ENCODE results near the gene CTNS. TPM values are rescaled to one million over a fixed set of nuclear protein-coding genes. Genes with fewer than 3 reads are reported as not detected.

CTNS gene
- total and polyA plus RNA-seq, 2 of the 13 experiments (the other 11 are each of a cell fraction or from before 2014, with no cell fraction given) = 9.5 to 13.7 TPM

DNA sequence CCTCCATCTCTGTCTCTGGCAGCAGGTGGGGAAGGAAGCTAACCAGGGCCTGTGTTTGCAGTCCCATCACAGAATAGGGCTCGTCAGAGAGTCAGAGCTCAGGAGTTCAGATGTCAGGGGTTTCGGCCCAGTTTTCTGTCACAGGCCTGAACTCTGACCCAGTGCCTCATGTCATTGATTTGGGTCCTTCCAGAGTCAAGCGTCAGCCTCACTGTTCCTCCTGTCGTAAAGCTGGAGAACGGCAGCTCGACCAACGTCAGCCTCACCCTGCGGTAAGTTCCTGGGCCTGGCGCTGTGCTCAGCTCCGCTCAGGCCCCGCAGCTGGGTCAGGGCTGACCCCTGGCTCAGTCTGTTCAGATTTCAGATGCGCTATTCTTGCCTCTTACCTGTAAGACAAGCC is 10.7 kb downstream of the CTNS start:
- no peaks in the 10 kb centered on the region for H3K9me3 ChIP-seq (ENCODE audit: low read length)
- H3K4me3 ChIP-seq (replicated peaks in 1 of 3; ENCODE audit: insufficient read depth in 1 of 3, low read depth in 2 of 3, low read length in 3 of 3) = no peak overlapping the region
- intact Hi-C loops (cut with micrococcal nuclease; ENCODE audit: unreplicated experiment) = no loop called here
- no TSS peak for BruUV-seq (replicated peaks)
- H2AFZ ChIP-seq (ENCODE audit: low read length) = no peak overlapping the region
- peak; percentile 81 for ATAC-seq
- no peaks in the 10 kb centered on the region for H4K20me1 ChIP-seq (ENCODE audit: insufficient read depth, low read length)
- ChIA-PET CTCF (ENCODE audit: low intra/inter-chr PET ratio, low total read pairs) (interaction anchor here (1.5 to 2.4 kb wide), 2 partner anchors 45 to 599 kb away, joined by 6 to 9 read pairs; no protein-coding TSS in a partner anchor), POLR2A (interaction anchor here (1.1 to 2.5 kb wide), 3 partner anchors 11 to 598 kb away, joined by 3 to 12 read pairs (median 8); partner anchors contain the start of genes CTNS and SHPK)
- H3K27me3 ChIP-seq (ENCODE audit: control insufficient read depth in 1 of 2, insufficient read depth in 2 of 2, low read length in 2 of 2) = no peaks in the 10 kb centered on the region
- H3K36me3 ChIP-seq (replicated peaks in 1 of 2; ENCODE audit: control insufficient read depth in 1 of 2, insufficient read depth in 2 of 2, low read length in 2 of 2) = peaks cover 3 to 15% of the 10 kb centered on the region in 2 experiments; a peak in 2 of 5 replicates
- H3K79me2 ChIP-seq (ENCODE audit: insufficient read depth, low read length) = no peaks in the 10 kb centered on the region
- no peak for FAIRE-seq
- H3K9ac ChIP-seq (ENCODE audit: insufficient read depth, low read depth, low read length) = no peak overlapping the region
- 0 out of 2 replicates have a peak overlapping the region, but pooled peaks have one; percentile 14 for H3K4me2 ChIP-seq (ENCODE audit: low read depth, low read length)
- H3K4me1 ChIP-seq (ENCODE audit: insufficient read depth, low read length) = peaks cover 14% of the 10 kb centered on the region
- in situ Hi-C loops (cut with HindIII; ENCODE audit: extremely low pct_ligation_motif_present, low pct_unique_long_range_greater_than_20kb) = no loop called here
- peak overlapping the region; percentile 36 for H3K27ac ChIP-seq (ENCODE audit: extremely low read length, insufficient read depth, low read length)
- DNase-seq (ENCODE audit: low spot score) = no peak
- WGBS (ENCODE audit: low lambda C conversion rate) = 100% methylated on average over 1 of the region's 12 CpGs
- TF ChIP-seq, protein P1, sequence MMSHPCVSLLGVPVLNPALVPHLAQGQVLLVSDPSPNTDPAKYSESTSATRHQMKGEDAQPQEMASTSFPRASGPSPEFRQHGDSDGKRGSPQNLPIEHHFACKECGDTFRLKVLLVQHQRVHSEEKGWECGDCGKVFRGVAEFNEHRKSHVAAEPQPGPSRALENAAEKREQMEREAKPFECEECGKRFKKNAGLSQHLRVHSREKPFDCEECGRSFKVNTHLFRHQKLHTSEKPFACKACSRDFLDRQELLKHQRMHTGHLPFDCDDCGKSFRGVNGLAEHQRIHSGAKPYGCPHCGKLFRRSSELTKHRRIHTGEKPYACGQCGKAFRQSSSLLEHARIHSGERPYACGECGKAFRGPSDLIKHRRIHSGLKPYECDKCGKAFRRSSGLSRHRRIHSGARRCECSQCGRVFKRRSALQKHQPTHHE (CRISPR knock-in tag; IDR thresholded peaks at IDR 0.05; ENCODE audit: borderline replicate concordance) = no peak
- TF ChIP-seq, protein P2, sequence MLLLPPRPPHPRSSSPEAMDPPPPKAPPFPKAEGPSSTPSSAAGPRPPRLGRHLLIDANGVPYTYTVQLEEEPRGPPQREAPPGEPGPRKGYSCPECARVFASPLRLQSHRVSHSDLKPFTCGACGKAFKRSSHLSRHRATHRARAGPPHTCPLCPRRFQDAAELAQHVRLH (CRISPR knock-in tag; IDR thresholded peaks at IDR 0.05; ENCODE audit: borderline replicate concordance, low read depth) = no peak
- TF ChIP-seq FOXJ3 (CRISPR knock-in tag; IDR thresholded peaks at IDR 0.05; ENCODE audit: borderline replicate concordance) = no peak
- TF ChIP-seq, protein P3, sequence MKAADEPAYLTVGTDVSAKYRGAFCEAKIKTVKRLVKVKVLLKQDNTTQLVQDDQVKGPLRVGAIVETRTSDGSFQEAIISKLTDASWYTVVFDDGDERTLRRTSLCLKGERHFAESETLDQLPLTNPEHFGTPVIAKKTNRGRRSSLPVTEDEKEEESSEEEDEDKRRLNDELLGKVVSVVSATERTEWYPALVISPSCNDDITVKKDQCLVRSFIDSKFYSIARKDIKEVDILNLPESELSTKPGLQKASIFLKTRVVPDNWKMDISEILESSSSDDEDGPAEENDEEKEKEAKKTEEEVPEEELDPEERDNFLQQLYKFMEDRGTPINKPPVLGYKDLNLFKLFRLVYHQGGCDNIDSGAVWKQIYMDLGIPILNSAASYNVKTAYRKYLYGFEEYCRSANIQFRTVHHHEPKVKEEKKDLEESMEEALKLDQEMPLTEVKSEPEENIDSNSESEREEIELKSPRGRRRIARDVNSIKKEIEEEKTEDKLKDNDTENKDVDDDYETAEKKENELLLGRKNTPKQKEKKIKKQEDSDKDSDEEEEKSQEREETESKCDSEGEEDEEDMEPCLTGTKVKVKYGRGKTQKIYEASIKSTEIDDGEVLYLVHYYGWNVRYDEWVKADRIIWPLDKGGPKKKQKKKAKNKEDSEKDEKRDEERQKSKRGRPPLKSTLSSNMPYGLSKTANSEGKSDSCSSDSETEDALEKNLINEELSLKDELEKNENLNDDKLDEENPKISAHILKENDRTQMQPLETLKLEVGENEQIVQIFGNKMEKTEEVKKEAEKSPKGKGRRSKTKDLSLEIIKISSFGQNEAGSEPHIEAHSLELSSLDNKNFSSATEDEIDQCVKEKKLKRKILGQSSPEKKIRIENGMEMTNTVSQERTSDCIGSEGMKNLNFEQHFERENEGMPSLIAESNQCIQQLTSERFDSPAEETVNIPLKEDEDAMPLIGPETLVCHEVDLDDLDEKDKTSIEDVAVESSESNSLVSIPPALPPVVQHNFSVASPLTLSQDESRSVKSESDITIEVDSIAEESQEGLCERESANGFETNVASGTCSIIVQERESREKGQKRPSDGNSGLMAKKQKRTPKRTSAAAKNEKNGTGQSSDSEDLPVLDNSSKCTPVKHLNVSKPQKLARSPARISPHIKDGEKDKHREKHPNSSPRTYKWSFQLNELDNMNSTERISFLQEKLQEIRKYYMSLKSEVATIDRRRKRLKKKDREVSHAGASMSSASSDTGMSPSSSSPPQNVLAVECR (CRISPR knock-in tag; IDR thresholded peaks at IDR 0.05; ENCODE audit: borderline replicate concordance) = 0 out of 2 replicates have a peak, but pooled peaks have one; percentile 20
- no peak for TF ChIP-seq ZNF768 (CRISPR knock-in tag; IDR thresholded peaks at IDR 0.05)
- TF ChIP-seq MTF2 (CRISPR knock-in tag; IDR thresholded peaks at IDR 0.05; ENCODE audit: borderline replicate concordance) = no peak
- TF ChIP-seq ZNF766 (CRISPR knock-in tag; IDR thresholded peaks at IDR 0.05; ENCODE audit: borderline replicate concordance) = no peak
- TF ChIP-seq, protein P4, sequence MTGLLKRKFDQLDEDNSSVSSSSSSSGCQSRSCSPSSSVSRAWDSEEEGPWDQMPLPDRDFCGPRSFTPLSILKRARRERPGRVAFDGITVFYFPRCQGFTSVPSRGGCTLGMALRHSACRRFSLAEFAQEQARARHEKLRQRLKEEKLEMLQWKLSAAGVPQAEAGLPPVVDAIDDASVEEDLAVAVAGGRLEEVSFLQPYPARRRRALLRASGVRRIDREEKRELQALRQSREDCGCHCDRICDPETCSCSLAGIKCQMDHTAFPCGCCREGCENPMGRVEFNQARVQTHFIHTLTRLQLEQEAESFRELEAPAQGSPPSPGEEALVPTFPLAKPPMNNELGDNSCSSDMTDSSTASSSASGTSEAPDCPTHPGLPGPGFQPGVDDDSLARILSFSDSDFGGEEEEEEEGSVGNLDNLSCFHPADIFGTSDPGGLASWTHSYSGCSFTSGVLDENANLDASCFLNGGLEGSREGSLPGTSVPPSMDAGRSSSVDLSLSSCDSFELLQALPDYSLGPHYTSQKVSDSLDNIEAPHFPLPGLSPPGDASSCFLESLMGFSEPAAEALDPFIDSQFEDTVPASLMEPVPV (CRISPR knock-in tag; IDR thresholded peaks at IDR 0.05) = 0 out of 2 replicates have a peak, but pooled peaks have one; percentile 27
- TF ChIP-seq, protein P5, sequence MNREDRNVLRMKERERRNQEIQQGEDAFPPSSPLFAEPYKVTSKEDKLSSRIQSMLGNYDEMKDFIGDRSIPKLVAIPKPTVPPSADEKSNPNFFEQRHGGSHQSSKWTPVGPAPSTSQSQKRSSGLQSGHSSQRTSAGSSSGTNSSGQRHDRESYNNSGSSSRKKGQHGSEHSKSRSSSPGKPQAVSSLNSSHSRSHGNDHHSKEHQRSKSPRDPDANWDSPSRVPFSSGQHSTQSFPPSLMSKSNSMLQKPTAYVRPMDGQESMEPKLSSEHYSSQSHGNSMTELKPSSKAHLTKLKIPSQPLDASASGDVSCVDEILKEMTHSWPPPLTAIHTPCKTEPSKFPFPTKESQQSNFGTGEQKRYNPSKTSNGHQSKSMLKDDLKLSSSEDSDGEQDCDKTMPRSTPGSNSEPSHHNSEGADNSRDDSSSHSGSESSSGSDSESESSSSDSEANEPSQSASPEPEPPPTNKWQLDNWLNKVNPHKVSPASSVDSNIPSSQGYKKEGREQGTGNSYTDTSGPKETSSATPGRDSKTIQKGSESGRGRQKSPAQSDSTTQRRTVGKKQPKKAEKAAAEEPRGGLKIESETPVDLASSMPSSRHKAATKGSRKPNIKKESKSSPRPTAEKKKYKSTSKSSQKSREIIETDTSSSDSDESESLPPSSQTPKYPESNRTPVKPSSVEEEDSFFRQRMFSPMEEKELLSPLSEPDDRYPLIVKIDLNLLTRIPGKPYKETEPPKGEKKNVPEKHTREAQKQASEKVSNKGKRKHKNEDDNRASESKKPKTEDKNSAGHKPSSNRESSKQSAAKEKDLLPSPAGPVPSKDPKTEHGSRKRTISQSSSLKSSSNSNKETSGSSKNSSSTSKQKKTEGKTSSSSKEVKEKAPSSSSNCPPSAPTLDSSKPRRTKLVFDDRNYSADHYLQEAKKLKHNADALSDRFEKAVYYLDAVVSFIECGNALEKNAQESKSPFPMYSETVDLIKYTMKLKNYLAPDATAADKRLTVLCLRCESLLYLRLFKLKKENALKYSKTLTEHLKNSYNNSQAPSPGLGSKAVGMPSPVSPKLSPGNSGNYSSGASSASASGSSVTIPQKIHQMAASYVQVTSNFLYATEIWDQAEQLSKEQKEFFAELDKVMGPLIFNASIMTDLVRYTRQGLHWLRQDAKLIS (CRISPR knock-in tag; IDR thresholded peaks at IDR 0.05) = no peak
- TF ChIP-seq, protein P6, sequence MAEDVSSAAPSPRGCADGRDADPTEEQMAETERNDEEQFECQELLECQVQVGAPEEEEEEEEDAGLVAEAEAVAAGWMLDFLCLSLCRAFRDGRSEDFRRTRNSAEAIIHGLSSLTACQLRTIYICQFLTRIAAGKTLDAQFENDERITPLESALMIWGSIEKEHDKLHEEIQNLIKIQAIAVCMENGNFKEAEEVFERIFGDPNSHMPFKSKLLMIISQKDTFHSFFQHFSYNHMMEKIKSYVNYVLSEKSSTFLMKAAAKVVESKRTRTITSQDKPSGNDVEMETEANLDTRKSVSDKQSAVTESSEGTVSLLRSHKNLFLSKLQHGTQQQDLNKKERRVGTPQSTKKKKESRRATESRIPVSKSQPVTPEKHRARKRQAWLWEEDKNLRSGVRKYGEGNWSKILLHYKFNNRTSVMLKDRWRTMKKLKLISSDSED (CRISPR knock-in tag; IDR thresholded peaks at IDR 0.05) = no peak

Measured in HepG2 (cell line).